Endometrial microvascular endothelial cells (primary cell): ENCODE data around the gene XPO6. TPM values are rescaled to one million over a fixed set of nuclear protein-coding genes. Genes with fewer than 3 reads are reported as not detected.

Experiments
- in situ Hi-C: cut with HindIII; loops from 2 replicates; pipeline ENCODE4 v1.10.0; 2017; ENCODE audit warnings: low sequenced_read_pairs, low pct_unique_long_range_greater_than_20kb; ENCODE audit errors: inconsistent ontology term
- total RNA-seq: library from RNA; depleted of rRNA; stranded (reverse); fragments of >200 nt; gene quantifications from one replicate; pipeline ENCODE4 v1.2.3, GENCODE V29; 2015; ENCODE audit errors: inconsistent ontology term

Gene XPO6
- total RNA-seq, 1 donor from 2014 or later, result 179 TPM

DNA sequence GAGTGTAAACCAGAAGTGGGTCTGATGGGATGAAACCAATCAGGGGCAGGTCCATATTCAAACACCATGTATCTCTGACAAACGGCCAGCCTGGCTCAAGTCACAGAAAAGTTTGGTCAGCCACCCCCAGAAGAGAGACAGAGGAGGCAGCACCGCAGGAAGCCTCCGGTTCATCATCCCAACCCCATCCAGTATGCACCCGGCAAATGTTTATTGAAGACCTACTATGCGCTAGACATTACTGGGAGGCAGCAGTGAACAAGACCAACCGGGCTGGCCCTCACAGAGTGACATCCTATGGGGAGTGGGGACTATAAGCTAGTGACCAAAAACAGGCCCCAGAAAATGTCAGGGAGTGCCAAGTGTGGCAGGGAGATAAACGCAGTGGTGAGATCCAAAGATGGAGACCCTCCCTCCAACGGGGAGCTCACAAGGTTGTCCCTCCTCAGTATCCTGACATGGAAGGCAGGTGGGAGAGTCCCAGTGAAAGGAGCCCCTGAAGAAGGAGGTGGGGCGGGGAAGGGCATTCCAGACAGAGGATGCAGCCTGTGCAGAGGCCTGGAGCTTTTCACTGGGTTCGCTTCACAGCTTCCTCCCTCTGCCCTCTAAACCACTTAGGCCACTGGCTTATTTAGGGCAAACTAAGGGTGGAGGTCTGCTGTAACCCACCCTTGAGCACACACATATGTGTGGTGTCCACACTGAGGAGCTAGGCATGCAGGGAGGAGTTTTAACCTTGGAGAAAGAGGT lies 150.2 kb downstream of the XPO6 start:
- in situ Hi-C loops, result no loop called here

DNA sequence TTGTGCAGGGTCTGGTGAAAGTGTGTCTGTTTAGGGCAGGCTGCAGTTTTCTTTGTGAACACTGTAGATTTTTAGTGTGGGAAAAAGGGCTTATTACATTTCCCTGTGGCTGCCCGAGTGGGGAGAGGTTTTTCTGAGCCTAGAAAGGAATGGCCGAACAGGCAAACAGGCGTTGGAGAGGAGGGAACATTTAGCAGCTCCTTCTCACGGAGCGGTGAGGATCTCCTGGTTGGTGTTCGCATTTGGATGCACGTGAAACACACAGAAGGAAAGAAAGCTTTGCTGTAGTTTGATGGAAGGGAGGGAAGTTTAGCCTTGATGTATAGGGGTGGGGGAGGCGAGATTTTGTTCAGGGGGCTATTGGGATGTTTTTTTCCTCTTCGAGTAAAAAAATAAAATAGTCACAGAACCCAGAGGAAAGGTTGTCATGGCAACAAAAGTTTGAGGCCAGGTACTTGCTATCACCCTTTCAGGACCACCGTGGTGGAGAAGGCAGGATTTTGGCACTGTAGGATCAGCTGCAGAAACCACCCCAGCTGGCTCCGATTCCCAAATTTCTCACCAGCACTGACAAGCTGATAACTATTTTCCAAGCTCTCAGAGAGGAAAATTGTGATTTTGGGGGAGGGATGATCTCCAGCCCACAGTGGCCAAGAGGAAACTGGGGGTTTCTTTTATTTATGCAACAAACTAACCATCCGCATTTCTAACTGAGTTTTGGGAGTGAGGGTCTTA lies 151.8 kb downstream of the XPO6 start:
- in situ Hi-C loops, result no loop called here

GRCh38 chr16:28058839-28059589 lies 152.8 kb downstream of the XPO6 start:
- in situ Hi-C loops, result no loop called here

- in situ Hi-C loops, result no loop called here
Measured at GRCh38 chr16:28057949-28058348, 153.8 kb downstream of the XPO6 start.

GRCh38 chr16:28053461-28053860 lies 158.3 kb downstream of the XPO6 start:
- in situ Hi-C loops, result no loop called here

- in situ Hi-C loops, result no loop called here
Measured at GRCh38 chr16:28052274-28053128, 159.3 kb downstream of the XPO6 start.

- in situ Hi-C loops, result no loop called here
Measured at GRCh38 chr16:28051486-28051885, 160.3 kb downstream of the XPO6 start.

Other genes starting within 250 kb of the XPO6 start
- not detected for gene GSG1L, start 148.3 kb downstream of the XPO6 start, total RNA-seq
- gene SBK1, start 80.6 kb upstream of the XPO6 start, total RNA-seq, result not detected
- gene NPIPB6, start 151.5 kb upstream of the XPO6 start, total RNA-seq, result not detected
- gene EIF3CL, start 191.9 kb upstream of the XPO6 start, total RNA-seq, result 134 TPM